Measurements from ENCODE around the gene TMC1.

DNA sequence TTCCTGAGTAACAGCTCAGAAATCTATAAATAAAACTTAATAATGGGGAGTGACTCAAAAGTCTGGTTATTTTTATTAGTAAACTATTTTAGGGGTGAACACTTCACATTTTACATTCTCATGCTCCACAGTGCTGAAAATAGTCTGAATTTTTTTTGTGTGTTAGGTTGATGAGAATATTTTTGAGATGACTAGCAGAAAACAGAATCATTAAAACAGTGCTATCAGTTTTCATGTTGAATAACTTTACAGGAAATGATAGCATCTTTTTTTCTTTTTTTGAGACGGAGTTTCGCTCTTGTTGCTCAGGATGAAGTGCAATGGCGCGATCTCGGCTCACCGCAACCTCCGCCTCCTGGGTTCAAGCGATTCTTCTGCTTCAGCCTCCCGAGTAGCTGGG lies 60.3 kb downstream of the TMC1 start:
- TF ChIP-seq CTCF (IDR thresholded peaks at IDR 0.05) (no peak), POLR2A (IDR thresholded peaks at IDR 0.05) (no peak)

All from breast epithelium (tissue), 3 donors.